Vagina (tissue), 2 donors: ENCODE results near the gene OXCT2. TPM values are rescaled to one million over a fixed set of nuclear protein-coding genes. Genes with fewer than 3 reads are reported as not detected.
A peak's percentile ranks its signal among the peaks of the same experiment; 100 is the strongest.
"Not testable (repeated sequence)": the region's sequence is repeated elsewhere in the genome, so short reads cannot be mapped to it uniquely, and the experiment has no call there.

ENCODE experiments used
- DNase-seq, 2 donors: peaks; one replicate each; pipeline ENCODE4 v3.0.0-alpha.2; 2017; ENCODE audit errors: extremely low spot score in 2 of 2
- H3K27ac ChIP-seq: fragments of 200-600 bp; sonication (generic); one replicate; pipeline ENCODE4 v1.5.1; 2019
- H3K27me3 ChIP-seq: fragments of 200-600 bp; sonication (generic); one replicate; pipeline ENCODE4 v1.5.1; 2019
- H3K36me3 ChIP-seq, 2 donors: fragments of 200-600 bp; sonication (generic); one replicate each; pipeline ENCODE4 v1.5.1; 2017 to 2019
- H3K4me1 ChIP-seq: fragments of 200-600 bp; sonication (generic); one replicate; pipeline ENCODE4 v1.5.1; 2019
- H3K4me3 ChIP-seq, 2 donors: fragments of 200-600 bp; sonication (generic); 1 replicate in 1 of 2; 2 replicates in 1 of 2; pipeline ENCODE4 v1.5.1; 2016 to 2019
- H3K9me3 ChIP-seq: fragments of 200-600 bp; sonication (generic); one replicate; pipeline ENCODE4 v1.5.1; 2019
- POLR2A ChIP-seq, 2 donors: fragments of 450-650 bp; IDR thresholded peaks; one replicate each; pipeline ENCODE4 v1.6.1; 2017; ENCODE audit warnings: antibody characterized with exemption in 2 of 2, mild to moderate bottlenecking in 2 of 2, moderate library complexity in 2 of 2
- POLR2AphosphoS5 ChIP-seq, 2 donors: sonication (generic); formaldehyde crosslinking; IDR thresholded peaks; one replicate each; pipeline ENCODE4 v1.9.0; 2017; ENCODE audit warnings: antibody characterized with exemption in 2 of 2, mild to moderate bottlenecking in 2 of 2, low read depth in 1 of 2; ENCODE audit not compliant: insufficient read depth in 1 of 2
- intact Hi-C: fragments of 100-400 bp; cut with DNase I; formaldehyde crosslinking; loops from one replicate; pipeline ENCODE4 v1.15.1; 2023
- total RNA-seq: library from RNA; depleted of rRNA; stranded (reverse); fragments of >200 nt; gene quantifications from one replicate; pipeline ENCODE4 v1.2.3, GENCODE V29; 2016
- TF ChIP-seq, protein P1 (sequence below), 3 experiments: fragments of 450-650 bp in 2 of 3; fragments of 200-600 bp in 1 of 3; sonication (generic) in 1 of 3; IDR thresholded peaks; one replicate each; pipeline ENCODE4 v1.5.1; 2017 to 2019; ENCODE audit warnings: antibody characterized with exemption in 3 of 3, mild to moderate bottlenecking in 2 of 3, moderate library complexity in 2 of 3

The OXCT2 gene
- total RNA-seq, 1 donor from 2014 or later: not detected

DNA sequence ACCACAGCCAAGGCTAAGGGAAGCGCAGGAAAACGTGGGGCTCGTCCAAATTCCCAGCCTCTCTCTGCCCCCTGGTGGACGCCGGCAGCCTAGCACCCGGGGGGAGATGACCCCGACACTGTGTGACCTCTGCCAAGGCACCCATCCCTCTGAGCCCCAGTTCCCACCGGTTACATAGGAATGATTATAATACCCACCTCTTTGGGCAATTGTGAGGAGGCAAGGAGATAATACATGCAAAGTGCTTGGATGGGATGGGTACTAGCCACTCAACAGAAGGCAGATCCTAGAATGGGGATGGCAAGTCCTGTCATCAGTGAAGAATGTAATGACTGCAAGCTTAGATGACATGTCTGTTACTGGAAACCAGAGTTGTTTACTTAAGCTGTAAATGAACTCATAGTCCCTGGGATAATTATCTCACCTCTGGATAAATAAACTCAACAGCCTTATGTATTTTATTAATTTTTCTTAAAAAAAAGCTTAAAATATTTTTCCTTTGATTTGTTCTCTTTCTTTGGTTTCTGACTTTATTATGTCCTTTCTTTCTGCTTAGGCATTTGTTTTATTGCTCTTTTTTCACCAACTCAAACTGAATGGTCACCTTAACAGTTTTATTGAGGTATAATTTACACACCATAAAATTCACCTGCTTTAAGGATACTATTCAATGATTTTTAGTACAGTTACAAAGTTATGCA lies 28.8 kb upstream of the OXCT2 start:
- Histone ChIP-seq H3K36me3 (no peaks in the 10 kb centered on the region), H3K27me3 (no peaks in the 10 kb centered on the region), H3K27ac (no peak overlapping the region), H3K4me1 (no peaks in the 10 kb centered on the region), H3K4me3 (no peak overlapping the region), H3K9me3 (no peaks in the 10 kb centered on the region)
- no peak for DNase-seq
- intact Hi-C loops: no loop called here
- TF ChIP-seq, protein P1, sequence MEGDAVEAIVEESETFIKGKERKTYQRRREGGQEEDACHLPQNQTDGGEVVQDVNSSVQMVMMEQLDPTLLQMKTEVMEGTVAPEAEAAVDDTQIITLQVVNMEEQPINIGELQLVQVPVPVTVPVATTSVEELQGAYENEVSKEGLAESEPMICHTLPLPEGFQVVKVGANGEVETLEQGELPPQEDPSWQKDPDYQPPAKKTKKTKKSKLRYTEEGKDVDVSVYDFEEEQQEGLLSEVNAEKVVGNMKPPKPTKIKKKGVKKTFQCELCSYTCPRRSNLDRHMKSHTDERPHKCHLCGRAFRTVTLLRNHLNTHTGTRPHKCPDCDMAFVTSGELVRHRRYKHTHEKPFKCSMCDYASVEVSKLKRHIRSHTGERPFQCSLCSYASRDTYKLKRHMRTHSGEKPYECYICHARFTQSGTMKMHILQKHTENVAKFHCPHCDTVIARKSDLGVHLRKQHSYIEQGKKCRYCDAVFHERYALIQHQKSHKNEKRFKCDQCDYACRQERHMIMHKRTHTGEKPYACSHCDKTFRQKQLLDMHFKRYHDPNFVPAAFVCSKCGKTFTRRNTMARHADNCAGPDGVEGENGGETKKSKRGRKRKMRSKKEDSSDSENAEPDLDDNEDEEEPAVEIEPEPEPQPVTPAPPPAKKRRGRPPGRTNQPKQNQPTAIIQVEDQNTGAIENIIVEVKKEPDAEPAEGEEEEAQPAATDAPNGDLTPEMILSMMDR (IDR thresholded peaks at IDR 0.05): peak; percentile 46 to 58 (median 57)
- no peak for TF ChIP-seq POLR2A (IDR thresholded peaks at IDR 0.05)

DNA sequence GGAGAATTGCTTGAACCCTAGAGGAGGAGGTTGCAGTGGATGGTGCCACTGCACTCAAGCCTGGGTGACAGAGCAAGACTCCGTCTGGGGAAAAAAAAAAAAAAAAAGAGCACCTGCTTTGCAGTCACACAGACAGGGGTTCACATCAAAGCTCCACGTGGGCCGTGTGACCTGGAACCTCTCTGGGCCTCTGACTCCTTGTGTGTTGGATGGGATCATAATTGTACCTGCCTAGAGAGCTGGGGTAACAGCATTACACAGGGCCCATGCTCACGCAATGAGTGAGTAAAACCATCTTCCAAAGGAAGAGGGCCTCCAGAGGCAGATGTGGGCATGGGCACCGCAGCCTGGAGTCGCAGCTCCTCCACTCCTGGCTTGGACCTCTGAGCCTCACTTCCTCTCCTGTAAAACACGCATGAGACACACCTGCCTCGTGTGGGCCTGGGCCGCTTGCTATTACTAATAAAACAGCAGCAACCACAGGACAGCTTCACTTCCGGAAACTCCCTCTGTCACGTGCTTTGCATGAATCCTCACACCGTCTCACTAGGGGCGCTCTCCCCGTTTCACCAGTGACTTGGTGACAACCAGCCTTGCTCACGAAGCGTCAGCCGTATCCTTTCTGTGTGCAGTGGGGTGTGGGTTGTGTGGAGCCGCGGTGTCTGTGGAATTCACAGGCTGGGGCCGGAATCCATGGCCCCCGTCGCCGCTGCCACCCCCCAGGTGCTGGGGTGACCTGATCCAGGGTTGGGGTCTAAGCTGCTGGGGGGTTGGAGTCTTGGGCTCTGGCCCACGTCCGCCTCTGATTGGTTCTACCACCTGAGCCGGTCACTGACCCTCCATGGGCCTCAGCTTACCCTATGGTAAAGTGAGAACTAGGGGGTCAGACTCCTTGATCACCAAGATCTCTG lies 28.0 kb upstream of the OXCT2 start:
- intact Hi-C loops, H3K36me3 ChIP-seq, H3K27ac ChIP-seq, H3K27me3 ChIP-seq, H3K4me1 ChIP-seq, H3K9me3 ChIP-seq, H3K4me3 ChIP-seq, DNase-seq: not testable (repeated sequence)
- peak in 1 of 2 donors; percentile 13 for TF ChIP-seq POLR2AphosphoS5 (IDR thresholded peaks at IDR 0.05; ENCODE audit: insufficient read depth in 1 of 2, low read depth in 1 of 2)

DNA sequence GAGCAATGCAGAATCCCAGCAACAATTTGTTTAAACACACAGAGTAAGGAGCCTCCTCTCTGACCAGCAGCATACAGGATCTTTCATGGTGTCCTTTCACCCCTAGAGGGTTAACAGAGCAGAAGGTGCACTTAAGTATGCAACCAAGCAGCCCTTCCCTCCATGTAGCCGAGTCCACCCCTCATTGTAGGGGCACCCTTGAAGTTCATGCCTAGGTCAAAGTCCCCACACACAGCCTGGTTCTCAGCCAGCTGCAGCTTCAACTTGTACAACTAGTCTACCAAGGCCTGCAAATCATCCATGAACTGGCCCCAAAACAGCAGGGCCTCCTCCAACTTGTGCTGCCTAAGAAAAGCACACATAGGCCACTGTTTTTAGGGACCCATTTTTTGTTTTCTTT lies 24.5 kb upstream of the OXCT2 start:
- H3K4me3 ChIP-seq: no peak overlapping the region
- H3K27me3 ChIP-seq: no peaks in the 10 kb centered on the region
- intact Hi-C loops: no loop called here
- no peaks in the 10 kb centered on the region for H3K9me3 ChIP-seq
- TF ChIP-seq, protein P1 (IDR thresholded peaks at IDR 0.05): no peak
- no peak for TF ChIP-seq POLR2A (IDR thresholded peaks at IDR 0.05)
- no peak for TF ChIP-seq POLR2AphosphoS5 (IDR thresholded peaks at IDR 0.05; ENCODE audit: insufficient read depth in 1 of 2, low read depth in 1 of 2)
- H3K36me3 ChIP-seq: no peaks in the 10 kb centered on the region
- H3K27ac ChIP-seq: no peak overlapping the region
- H3K4me1 ChIP-seq: no peaks in the 10 kb centered on the region
- DNase-seq: no peak

DNA sequence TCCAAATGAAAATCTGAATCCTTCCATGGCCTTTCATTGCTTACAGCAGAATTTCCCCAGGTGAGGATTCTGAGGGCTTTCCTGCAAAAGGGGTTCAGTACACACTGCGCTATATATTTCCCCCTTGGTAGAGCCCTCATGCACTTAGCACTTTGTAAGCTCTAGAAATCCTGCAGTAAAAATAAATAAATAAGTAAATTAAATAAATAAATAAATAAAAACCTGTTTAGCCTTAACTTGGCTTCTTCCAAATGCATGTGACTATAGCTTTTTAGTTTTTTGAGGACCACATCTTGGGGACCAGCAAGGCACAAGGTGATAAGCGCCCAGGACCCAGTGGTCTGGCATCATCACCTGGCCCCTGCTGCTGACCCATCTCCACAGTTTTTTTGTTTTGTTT lies 20.7 kb upstream of the OXCT2 start:
- no peaks in the 10 kb centered on the region for H3K9me3 ChIP-seq
- no peak for DNase-seq
- H3K27me3 ChIP-seq: no peaks in the 10 kb centered on the region
- no peak overlapping the region for H3K4me3 ChIP-seq
- intact Hi-C loops: no loop called here
- TF ChIP-seq POLR2AphosphoS5 (IDR thresholded peaks at IDR 0.05; ENCODE audit: insufficient read depth in 1 of 2, low read depth in 1 of 2) (no peak), POLR2A (IDR thresholded peaks at IDR 0.05) (no peak)
- TF ChIP-seq, protein P1 (IDR thresholded peaks at IDR 0.05): no peak
- H3K4me1 ChIP-seq: peaks cover 6% of the 10 kb centered on the region
- no peak overlapping the region for H3K27ac ChIP-seq
- no peaks in the 10 kb centered on the region for H3K36me3 ChIP-seq

DNA sequence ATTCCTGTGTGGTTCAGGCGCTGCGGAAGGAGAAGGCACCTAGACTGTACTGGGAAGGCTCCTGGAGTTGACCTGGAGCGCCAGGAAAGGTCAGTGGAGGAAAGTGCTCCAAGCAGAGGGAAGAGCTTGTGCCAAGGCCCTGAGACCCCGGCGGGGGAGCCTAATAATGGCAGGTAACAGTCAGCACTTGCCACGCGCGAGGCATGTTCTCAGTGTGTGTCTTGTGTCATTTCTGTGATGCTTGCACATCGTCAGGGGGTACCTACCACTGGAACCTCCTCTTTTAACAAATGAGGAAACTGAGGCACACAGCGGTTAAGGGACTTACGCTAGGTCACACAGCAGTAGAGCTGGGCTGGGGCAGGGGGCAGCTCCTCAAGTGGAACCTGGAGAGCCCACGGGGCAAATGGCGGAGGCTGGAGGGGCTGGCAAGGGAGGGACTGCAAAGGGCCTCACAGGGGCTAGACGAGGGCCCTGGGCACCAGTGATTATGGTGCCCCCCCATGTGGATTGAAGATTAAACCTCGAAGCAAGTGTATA lies 18.5 kb upstream of the OXCT2 start:
- Histone ChIP-seq H3K9me3 (no peaks in the 10 kb centered on the region), H3K36me3 (no peaks in the 10 kb centered on the region), H3K4me3 (peak overlapping the region; percentile 46 to 49), H3K27ac (no peak overlapping the region), H3K27me3 (no peaks in the 10 kb centered on the region), H3K4me1 (peaks cover 6% of the 10 kb centered on the region)
- TF ChIP-seq POLR2A (IDR thresholded peaks at IDR 0.05) (no peak), POLR2AphosphoS5 (IDR thresholded peaks at IDR 0.05; ENCODE audit: insufficient read depth in 1 of 2, low read depth in 1 of 2) (no peak)
- TF ChIP-seq, protein P1 (IDR thresholded peaks at IDR 0.05): no peak
- intact Hi-C loops: no loop called here
- DNase-seq: no peak
